Uterus (tissue), 4 donors: ENCODE results near the gene CELF2. TPM values are rescaled to one million over a fixed set of nuclear protein-coding genes. Genes with fewer than 3 reads are reported as not detected.

ENCODE experiments used
- DNase-seq, 2 donors: peaks; one replicate each; pipeline ENCODE4 v3.0.0-alpha.2; 2019 to 2020
- H3K27ac ChIP-seq, 2 donors: fragments of 200-600 bp; sonication (generic); 1 replicate in 1 of 2; 2 replicates in 1 of 2; pipeline ENCODE4 v1.5.1; 2016 to 2018
- H3K27me3 ChIP-seq, 2 donors: fragments of 200-600 bp; sonication (generic); one replicate each; pipeline ENCODE4 v1.5.1; 2018 to 2019; ENCODE audit warnings: control low read depth in 1 of 2
- H3K36me3 ChIP-seq, 2 donors: fragments of 200-600 bp; sonication (generic); one replicate each; pipeline ENCODE4 v1.5.1; 2019; ENCODE audit warnings: control low read depth in 1 of 2
- H3K4me1 ChIP-seq, 2 donors: fragments of 200-600 bp; sonication (generic); one replicate each; pipeline ENCODE4 v1.5.1; 2018 to 2019; ENCODE audit warnings: control low read depth in 1 of 2
- H3K4me3 ChIP-seq, 2 donors: fragments of 200-600 bp; sonication (generic); 1 replicate in 1 of 2; 2 replicates in 1 of 2; pipeline ENCODE4 v1.5.1; 2018 to 2019; ENCODE audit warnings: mild to moderate bottlenecking in 1 of 2
- H3K9me3 ChIP-seq, 2 donors: fragments of 200-600 bp; sonication (generic); one replicate each; pipeline ENCODE4 v1.5.1; 2019; ENCODE audit warnings: control low read depth in 1 of 2
- CTCF ChIP-seq, 4 experiments: fragments of 200-600 bp in 2 of 4; fragments of 450-650 bp in 2 of 4; sonication (generic) in 2 of 4; IDR thresholded peaks; one replicate each; pipeline ENCODE4 v1.5.1; 2016 to 2019; ENCODE audit warnings: antibody characterized with exemption in 4 of 4, mild to moderate bottlenecking in 2 of 4, moderate library complexity in 1 of 4
- POLR2A ChIP-seq, 2 donors: fragments of 450-650 bp; IDR thresholded peaks; one replicate each; pipeline ENCODE4 v1.6.1; 2016; ENCODE audit warnings: antibody characterized with exemption in 2 of 2, mild to moderate bottlenecking in 1 of 2, moderate library complexity in 1 of 2
- intact Hi-C: fragments of 100-400 bp; cut with DNase I; formaldehyde crosslinking; loops from one replicate; pipeline ENCODE4 v1.15.1; 2023; ENCODE audit warnings: low total_unique reads
- total RNA-seq, 4 donors: library from RNA; depleted of rRNA in 3 of 4; stranded (reverse); fragments of >200 nt in 3 of 4; gene quantifications; one replicate each; pipeline versions ENCODE4 v1.1.0 to v1.2.4, GENCODE V29; 2014 to 2023
- donor health status: DM: yes; HTN: yes; CAD: no.

Gene CELF2
- total RNA-seq, 4 donors from 2014 or later: 12.8 to 59.2 (median 44.0) TPM

DNA sequence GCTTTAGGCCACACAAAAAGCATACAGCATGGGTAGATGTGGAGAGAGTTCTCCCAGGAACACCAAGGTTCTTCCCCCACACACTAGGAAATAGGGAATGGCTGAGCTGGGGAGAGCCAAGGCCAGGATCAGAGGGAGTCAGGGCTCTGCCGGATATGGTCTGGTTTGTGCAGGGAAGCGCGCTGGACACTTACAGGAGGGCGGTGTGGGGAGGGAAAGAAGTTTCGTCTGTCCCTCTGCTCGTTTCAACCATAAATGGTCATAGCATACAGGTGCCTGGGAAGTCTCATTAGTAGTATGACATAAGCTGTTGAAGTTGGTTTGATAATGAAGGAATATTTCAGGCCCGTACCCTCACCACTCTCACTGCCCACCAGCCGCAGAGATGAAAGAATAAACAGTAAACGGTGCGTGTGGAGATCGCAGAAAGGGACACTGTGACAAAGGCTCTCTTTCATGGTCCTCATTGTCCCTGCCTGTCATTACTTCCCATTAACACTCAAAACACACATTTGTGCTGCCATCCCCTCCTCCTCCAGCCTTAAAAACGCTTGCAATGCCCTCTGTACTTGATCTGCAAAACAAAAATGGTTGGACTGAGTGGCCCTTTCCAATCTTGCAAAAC lies 207.2 kb downstream of the CELF2 start:
- Histone ChIP-seq H3K27me3 (no peaks in the 10 kb centered on the region), H3K4me1 (no peaks in the 10 kb centered on the region), H3K9me3 (no peaks in the 10 kb centered on the region), H3K27ac (no peak overlapping the region), H3K4me3 (no peak overlapping the region), H3K36me3 (no peaks in the 10 kb centered on the region)
- intact Hi-C loops: no loop called here
- DNase-seq: no peak
- TF ChIP-seq CTCF (IDR thresholded peaks at IDR 0.05): no peak
- no peak for TF ChIP-seq POLR2A (IDR thresholded peaks at IDR 0.05)

- TF ChIP-seq CTCF (IDR thresholded peaks at IDR 0.05) (no peak), POLR2A (IDR thresholded peaks at IDR 0.05) (no peak)
- DNase-seq: no peak
- H3K36me3 ChIP-seq: no peaks in the 10 kb centered on the region
- no peaks in the 10 kb centered on the region for H3K27me3 ChIP-seq
- intact Hi-C loops: no loop called here
- H3K4me1 ChIP-seq: no peaks in the 10 kb centered on the region
- no peak overlapping the region for H3K27ac ChIP-seq
- H3K9me3 ChIP-seq: no peaks in the 10 kb centered on the region
- no peak overlapping the region for H3K4me3 ChIP-seq
These were observed 208.3 kb downstream of the CELF2 start for GRCh38 chr10:11225935-11226334.

GRCh38 chr10:11227103-11227502 lies 209.4 kb downstream of the CELF2 start:
- no peak overlapping the region for H3K4me3 ChIP-seq
- no peak overlapping the region for H3K27ac ChIP-seq
- H3K27me3 ChIP-seq: no peaks in the 10 kb centered on the region
- no peaks in the 10 kb centered on the region for H3K4me1 ChIP-seq
- no peaks in the 10 kb centered on the region for H3K36me3 ChIP-seq
- TF ChIP-seq POLR2A (IDR thresholded peaks at IDR 0.05) (no peak), CTCF (IDR thresholded peaks at IDR 0.05) (no peak)
- H3K9me3 ChIP-seq: no peaks in the 10 kb centered on the region
- DNase-seq: no peak
- intact Hi-C loops: no loop called here

GRCh38 chr10:11229893-11230292 lies 212.2 kb downstream of the CELF2 start:
- no peak for DNase-seq
- no peak for TF ChIP-seq POLR2A (IDR thresholded peaks at IDR 0.05)
- no peak for TF ChIP-seq CTCF (IDR thresholded peaks at IDR 0.05)
- Histone ChIP-seq H3K27me3 (no peaks in the 10 kb centered on the region), H3K9me3 (no peaks in the 10 kb centered on the region), H3K27ac (no peak overlapping the region), H3K4me3 (no peak overlapping the region), H3K4me1 (no peaks in the 10 kb centered on the region), H3K36me3 (no peaks in the 10 kb centered on the region)
- intact Hi-C loops: no loop called here

GRCh38 chr10:11230498-11231167 lies 213.0 kb downstream of the CELF2 start:
- DNase-seq: no peak
- Histone ChIP-seq H3K27me3 (no peaks in the 10 kb centered on the region), H3K9me3 (no peaks in the 10 kb centered on the region), H3K36me3 (no peaks in the 10 kb centered on the region), H3K27ac (no peak overlapping the region), H3K4me1 (no peaks in the 10 kb centered on the region), H3K4me3 (no peak overlapping the region)
- TF ChIP-seq POLR2A (IDR thresholded peaks at IDR 0.05) (no peak), CTCF (IDR thresholded peaks at IDR 0.05) (no peak)
- intact Hi-C loops: no loop called here
